GM21360 (cell line): Measurements from ENCODE around the gene INSYN1.
"Not testable (repeated sequence)": the region's sequence is repeated elsewhere in the genome, so short reads cannot be mapped to it uniquely, and the experiment has no call there.

Experiments used
- ATAC-seq: cut with Tn5 transposase; IDR thresholded peaks from one replicate; pipeline ENCODE4 v1.9.1; 2021; ENCODE audit warnings: mild to moderate bottlenecking, moderate library complexity; ENCODE audit not compliant: unreplicated experiment

INSYN1 gene

DNA sequence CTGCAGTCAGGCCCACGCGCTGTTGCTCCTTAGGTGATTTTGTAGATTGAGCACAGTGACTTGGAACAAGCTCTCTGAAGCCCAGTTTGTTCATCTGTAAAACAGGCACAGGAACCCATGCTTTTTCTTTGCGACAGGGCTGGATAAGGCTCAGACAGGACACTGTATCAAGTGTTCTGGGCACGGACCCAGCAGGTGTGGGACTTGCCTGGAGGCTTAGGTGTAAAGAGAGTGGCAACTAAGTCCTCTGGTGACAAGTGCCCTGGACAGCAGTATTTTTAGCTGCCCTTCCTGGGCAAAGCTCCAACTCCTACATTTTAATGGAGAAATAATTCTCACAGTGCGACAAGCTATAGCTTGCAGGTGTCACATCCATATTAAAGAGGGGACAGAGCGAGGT lies 36.7 kb downstream of the INSYN1 start:
- no peak for ATAC-seq

DNA sequence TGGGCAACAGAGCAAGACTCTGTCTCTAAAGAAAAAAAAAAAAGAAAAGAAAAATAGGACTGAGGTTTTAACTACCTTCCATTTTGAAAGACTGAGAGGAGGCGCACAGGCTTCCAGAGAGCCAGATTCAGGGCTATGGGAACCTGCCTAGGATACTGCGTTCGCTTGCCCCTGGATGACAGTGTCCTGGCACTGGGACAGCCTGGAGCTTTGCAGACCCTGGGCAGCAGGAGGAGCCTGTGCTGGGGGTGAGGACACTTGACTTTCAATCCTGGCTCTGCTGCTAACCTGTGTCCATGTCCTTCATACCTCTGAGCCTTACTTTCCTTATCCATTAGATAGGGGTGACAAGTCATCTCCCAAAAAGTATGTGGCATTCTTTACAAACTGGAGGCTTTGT lies 37.7 kb downstream of the INSYN1 start:
- no peak for ATAC-seq

DNA sequence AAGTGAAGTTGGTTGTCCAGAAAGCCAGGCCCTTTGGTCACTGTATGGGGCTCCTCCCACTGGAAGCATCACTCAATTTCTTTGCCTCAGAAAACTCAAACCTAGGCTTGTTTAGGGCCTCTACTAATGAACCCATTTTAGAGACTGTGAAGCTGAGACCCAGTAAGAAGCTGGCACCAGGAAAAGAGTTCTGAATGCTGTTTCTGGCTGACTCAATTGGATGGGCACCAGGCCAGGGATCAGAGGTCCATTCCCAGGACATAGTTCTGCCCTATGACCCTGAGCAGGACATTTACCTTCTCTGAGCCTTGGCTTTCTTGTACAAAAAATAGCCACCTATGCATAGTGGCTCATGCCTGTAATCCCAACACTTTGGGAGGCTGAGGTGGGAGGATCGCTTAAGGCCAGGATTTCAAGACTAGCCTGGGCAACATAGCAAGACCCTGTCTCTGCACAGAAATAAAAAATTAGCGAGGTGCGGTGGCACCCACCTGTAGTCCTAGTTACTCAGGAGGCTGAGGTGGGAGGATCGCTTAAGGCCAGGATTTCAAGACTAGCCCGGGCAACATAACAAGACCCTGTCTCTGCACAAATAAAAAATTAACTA lies 38.4 kb downstream of the INSYN1 start:
- no peak for ATAC-seq

DNA sequence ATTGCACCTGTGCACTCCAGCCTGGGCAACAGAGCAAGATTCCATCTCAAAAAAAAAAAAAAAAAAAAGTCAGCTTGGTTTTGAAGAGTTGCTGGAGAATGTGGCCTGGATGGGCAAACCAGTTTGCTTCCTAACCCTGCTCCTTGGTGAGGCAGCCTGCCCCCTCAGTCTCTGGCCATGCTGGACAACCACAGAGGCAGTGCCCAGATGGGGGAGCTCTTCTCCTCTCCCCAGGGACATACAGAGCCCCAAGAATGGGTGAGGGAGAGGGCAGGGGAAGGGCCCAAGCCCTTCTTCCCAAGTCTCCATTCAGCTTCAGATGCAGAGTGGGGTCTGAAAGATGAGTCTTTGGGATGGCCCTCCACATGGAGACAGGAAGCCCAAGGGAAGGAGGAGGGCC lies 41.0 kb downstream of the INSYN1 start:
- ATAC-seq = no peak

DNA sequence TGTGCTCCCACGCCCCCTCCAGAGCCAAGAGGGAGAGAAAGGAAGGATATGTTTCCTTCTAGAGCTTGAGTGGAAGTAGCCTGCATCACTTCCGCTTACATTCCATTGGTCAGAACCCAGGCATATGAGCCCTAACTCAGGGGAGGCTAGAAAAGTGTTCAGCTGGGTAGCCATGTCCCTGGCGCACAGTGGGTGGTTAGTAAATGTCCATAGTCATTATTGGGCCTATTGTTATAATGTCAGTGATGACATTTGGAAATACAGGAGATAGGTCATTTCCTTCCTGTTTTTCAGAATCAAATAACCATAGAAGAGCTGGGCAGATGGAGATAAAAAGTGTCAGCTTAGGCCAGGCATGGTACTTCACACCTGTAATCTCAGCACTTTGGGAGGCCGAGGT lies 41.6 kb downstream of the INSYN1 start:
- no peak for ATAC-seq

DNA sequence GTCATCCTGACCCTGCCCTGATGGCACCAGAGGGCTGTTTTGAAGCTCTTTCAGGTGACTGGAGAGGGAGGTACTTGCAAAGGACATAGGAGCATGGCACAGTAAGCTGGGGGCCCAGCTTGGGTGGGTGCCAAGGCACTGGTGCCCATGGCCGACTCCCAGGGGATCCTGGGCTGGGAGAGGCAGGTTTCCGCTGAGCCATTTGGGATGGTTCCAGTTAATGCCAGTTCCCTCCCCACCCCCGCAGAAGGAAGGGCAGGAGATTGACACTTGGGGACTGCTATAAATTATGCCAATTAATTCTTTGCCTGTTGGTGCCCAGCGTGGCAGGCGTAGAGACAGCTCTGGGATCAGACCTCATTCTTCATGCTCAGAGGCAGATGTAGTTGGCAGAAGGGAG lies 42.8 kb downstream of the INSYN1 start:
- no peak for ATAC-seq

DNA sequence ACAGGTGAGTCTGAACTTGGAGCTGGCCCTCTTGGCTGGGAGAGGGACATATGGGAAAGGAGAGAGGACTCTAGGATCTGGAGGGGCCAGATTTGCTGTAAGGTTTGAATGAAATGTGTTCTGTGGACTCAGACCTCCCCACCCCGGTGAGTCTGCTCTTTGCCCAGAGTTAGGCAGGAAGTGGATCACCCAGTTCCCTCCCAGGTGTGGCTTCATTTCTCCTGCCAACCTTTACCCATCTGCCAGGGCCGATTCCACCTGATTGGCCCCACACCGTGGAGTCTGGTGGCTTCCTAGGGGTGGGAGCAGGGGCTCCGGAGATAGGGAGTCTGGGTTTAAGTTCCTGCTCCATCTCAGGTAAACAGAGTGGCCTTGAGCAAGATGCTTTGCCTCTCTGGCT lies 43.5 kb downstream of the INSYN1 start:
- ATAC-seq = no peak

DNA sequence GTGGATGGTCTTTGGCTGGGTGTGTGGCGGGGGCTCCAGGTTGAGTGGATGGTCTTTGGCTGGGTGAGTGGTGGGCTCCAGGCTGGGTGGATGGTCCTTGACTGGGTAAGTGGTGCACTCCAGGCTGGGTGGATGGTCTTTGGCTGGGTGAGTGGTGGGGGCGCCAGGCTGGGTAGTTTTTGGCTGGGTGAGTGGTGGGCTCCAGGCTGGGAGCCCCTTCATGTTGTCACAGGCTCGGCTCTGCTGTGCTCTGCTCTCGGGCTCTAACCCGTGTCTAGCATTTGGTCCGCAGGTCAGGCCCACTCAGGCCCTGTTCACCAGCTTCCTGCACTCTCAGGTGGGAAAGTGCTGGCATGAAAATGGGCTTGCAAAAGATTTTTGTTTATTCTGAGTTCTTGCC lies 43.9 kb downstream of the INSYN1 start:
- no peak for ATAC-seq

DNA sequence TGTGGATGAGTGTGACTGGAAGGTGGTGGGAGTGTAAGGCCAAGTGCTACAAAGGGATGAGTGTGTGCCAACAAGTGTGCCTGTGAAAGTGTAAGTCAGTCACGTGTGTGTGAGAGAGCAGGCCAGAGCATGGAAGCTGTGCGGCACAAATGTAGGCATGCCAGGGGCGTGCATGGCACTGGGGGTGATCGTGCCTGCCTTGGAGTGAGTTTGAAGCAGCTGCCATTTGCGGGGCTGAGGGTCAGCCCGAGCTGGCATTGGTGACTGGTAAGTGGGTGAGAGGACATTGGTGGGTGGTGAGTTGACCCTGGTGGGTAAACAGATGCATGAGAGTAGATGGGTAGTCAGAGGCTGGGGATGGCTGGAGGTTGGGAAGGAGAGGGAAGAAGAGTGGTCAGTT lies 44.5 kb downstream of the INSYN1 start:
- no peak for ATAC-seq

DNA sequence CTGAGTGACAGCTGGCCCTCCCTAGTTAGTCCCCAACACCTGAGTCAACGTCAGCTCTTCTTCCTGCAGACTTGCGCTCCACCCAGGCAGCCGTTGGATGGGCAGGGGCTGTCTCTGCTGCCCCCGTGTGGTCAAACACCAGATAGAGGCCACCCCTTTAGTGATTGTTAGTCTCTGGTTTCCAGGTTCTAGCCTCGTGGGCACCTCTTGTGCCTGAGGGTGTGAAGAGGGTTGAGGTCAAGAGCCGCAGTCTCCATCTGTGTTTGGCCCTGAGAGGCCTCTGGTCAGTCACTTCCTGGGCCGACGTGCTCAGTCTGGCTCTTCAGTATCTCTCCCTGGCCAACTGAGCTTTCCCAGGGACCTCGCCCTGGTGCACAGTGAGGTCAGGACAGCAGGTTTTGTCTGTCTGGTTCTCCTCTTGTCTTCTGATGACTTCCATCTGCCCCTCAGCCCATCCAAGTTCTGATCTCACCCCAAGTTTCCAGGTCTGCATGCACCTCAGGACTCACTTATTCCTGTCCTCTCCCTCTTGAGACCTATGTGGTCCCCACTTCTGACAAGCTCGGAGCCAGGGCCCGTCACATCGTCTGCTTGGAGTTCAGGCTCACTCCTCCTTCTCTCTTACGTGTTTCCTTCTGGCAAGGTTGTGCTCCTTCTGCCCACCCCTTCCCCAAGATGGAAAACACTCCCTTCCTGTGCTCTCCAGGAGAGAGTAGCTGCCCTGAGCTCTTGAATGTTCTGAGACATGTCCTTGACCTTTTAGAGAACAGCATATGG lies 48.1 kb downstream of the INSYN1 start:
- ATAC-seq = no peak

DNA sequence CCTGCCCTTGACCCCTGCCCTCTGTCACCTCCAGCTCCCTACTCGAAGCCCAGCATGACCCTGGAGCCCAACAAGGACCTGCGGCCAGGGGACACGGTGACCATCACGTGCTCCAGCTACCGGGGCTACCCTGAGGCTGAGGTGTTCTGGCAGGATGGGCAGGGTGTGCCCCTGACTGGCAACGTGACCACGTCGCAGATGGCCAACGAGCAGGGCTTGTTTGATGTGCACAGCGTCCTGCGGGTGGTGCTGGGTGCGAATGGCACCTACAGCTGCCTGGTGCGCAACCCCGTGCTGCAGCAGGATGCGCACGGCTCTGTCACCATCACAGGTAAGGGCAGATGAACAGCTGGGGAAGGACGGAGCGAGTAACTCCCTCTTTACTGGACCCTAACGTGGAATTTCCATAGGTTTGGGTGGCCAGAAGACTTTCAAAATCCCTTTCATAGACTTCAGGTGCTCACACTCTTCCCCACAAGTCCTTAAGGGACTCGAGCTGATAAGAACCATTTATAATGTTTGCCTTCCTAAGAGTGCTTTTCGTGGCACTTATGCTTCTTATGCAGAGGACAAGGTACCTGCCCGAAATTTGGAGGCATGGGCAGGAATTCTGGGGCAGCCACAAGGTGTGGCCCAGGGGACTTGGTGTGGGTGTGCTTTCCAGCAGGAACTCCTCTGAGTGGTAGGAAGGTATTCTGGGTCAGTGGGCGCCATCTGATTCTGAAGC lies 48.8 kb downstream of the INSYN1 start:
- ATAC-seq = not testable (repeated sequence)

DNA sequence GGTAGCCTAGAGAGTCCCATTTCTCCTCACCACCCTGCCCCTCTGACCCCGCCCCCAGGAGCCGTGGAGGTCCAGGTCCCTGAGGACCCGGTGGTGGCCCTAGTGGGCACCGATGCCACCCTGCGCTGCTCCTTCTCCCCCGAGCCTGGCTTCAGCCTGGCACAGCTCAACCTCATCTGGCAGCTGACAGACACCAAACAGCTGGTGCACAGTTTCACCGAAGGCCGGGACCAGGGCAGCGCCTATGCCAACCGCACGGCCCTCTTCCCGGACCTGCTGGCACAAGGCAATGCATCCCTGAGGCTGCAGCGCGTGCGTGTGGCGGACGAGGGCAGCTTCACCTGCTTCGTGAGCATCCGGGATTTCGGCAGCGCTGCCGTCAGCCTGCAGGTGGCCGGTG lies 49.5 kb downstream of the INSYN1 start:
- ATAC-seq = not testable (repeated sequence)

DNA sequence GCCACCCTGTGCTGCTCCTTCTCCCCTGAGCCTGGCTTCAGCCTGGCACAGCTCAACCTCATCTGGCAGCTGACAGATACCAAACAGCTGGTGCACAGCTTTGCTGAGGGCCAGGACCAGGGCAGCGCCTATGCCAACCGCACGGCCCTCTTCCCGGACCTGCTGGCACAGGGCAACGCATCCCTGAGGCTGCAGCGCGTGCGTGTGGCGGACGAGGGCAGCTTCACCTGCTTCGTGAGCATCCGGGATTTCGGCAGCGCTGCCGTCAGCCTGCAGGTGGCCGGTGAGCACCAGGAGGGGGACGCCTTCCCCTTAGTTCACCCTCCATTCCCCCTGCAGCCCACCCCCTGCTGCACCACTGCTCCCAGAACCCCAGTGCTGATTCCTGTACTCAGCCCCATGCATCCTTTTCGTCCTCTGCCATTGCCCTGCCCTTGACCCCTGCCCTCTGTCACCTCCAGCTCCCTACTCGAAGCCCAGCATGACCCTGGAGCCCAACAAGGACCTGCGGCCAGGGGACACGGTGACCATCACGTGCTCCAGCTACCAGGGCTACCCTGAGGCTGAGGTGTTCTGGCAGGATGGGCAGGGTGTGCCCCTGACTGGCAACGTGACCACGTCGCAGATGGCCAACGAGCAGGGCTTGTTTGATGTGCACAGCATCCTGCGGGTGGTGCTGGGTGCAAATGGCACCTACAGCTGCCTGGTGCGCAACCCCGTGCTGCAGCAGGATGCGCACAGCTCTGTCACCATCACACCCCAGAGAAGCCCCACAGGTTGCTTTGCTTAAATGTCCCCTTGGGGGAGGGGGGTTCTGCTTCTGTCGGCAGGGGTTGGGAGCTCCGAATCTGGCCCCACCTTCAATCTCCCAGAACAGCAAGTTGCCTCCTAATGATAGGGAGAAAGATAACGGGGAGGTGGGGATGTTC lies 50.6 kb downstream of the INSYN1 start:
- ATAC-seq = not testable (repeated sequence)

DNA sequence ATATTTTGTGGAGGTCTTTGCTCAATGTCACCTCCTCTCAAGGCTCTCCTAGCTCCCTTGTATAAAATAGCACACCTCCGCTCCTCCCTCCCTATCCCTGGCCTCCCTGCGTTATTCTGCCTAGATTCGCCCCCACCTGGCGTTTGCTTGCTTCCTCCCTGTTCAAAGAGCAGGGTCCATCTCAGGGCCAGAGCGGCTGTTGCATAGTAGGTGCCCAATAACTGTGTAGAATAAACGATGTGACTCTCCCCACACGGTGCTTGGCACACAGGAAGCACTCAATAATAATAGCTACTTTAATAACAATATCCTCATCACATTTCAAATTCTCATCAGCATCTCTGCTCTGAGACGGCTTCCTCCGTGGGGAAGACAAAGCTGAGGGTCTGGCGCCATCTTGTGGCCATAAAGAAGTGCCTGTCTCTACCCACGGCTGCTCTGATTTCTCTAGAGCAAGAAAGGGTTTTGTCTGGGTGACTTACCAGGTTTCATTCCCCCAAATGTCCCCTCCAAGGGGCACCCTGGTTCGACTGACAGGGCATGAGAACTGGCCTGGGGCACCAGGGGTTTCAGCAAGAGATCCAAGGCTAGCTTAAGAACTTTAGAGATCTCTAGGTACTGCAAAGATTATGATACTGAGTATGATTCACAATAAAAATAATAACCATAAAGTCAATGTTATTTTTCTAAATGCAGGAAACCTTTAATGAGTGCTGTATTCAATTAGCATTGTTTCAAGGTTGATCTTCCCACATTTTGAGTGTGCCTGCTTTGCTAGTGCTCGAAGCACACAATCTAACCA lies 52.9 kb downstream of the INSYN1 start:
- no peak for ATAC-seq

DNA sequence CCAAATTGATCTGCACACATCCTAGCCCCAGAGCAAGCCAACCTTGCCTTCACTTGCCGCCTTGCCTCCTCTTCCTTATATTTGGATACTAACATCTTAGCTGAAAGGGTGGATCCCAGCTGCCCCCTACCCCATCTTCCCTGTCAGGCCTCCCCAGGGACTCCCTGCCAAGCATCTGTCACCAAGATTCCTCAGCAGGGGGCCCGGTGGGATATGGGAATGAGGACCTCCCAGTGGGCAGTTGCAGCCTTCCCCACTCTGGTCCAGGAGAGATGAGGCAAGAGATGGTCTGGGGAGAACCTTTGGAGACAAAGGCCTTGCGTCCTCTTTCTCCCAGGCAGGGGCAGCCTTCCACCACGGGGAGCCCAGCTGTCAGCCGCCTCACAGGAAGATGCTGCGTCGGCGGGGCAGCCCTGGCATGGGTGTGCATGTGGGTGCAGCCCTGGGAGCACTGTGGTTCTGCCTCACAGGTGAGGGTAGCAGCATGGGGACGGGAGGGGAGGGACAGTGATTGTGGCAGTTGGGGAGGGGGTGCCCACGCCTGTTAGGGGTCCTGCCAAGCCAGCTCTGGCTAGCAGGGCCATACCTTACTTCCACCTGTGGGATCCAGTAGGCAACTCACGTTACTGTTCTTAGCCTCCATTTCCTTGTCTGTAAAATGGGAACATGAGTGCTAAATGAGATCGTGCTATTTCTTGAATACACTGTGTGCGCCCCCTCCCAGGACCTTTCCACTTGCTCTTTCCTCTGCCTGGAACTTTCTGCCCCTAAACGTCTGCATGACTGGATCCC lies 53.7 kb downstream of the INSYN1 start:
- no peak for ATAC-seq

DNA sequence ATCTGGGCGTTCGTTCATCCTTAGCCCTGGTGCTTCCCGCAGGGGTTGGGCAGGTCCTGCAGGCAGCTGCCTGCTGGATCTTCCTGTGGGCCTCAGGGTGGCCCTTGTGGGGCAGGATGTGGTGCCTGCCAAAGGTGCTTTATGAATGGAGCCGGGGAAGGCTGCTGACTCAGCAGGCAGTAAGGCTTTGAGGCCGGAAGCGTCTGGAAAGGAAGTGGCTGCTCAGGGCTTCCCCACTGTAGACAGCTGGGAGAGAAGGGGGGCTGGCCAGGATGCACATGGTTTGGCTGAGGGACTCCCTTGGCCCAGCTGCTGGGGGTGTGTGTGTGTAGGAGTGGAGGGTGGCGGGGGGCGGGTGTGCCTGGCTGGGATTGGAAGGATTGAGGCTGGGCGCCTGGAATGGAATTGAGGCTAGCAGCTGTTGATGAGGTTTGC lies 56.1 kb downstream of the INSYN1 start:
- ATAC-seq = no peak

DNA sequence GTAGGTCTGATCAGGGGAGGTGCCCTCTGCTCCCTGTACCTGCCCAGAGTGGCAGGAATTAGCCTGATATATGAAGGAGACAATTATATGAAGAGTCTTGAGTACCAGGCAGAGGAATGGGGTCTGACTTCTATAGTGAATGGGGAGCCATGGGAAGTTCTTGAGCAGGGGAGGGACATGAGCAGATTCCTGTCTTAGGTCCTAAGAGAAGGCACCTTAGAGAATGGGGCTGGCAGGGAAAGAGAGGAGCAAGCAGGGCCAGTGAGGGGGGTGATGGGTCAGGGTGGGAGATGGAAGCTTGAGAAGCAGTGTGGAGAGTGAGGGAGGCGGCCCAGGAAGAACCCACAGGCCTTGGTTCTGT lies 56.5 kb downstream of the INSYN1 start:
- no peak for ATAC-seq

DNA sequence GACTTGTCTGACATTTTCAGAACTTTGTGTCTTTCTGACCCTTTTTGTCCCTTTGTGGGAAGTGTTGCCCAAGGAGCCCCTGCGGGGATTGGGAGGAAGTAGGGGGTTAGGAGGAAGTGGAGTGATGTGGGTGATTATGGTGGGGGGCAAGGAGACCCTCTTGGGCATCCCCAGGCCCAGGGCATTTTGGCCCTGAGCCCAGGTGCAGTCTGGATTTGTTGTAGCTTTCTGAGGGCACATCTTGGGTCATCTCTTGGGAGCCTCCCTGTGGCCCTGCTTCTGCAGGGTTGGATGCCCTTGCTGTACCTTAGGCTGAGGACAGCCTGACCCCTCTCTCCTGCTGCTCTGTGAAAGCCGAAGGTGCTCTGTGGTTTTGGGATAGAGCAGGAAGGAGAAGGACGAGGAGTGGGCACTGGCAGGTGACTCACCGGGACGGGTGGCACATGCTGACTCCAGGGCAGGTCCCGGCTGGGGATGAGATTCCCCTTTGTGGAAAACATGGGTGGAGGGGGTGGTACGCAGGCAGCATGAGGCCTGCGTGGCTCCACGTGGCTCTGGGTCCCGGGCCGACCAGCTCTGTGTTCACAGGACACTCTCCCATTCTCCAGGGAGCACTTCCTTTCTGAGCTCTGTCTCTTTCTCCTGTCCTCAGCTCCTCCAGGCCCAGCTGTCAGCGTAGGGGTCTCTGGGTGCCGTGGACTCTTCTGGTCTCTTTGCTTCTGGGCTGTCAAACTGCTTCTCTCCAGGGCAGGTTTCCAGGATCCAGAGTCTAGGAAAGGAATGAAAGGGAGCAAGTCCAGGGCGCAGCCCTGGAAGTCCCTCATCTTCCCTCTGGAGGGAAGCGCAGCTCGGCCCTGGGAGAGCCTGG lies 57.1 kb downstream of the INSYN1 start:
- ATAC-seq = no peak

DNA sequence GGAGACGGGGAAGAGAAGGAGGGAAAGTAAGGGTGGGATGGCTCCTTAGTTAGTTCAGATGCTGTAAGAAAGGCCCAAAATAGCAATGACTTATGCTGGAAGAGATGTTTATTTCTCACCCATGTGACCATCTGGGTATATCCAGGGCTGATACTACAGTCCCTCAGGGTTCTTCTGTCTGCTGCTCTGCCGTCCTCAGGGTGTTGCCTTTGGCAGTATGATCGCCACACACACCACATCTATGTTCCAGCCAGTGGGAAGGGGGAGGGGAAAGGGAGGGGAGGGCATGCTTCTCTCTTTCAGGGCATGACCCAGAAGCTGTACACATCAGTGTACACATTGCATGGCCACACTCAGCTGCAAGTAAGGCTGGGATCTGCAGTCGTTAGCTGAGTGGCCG lies 58.7 kb downstream of the INSYN1 start:
- ATAC-seq = no peak
